ENCODE measurements around the gene HDAC9. TPM values are rescaled to one million over a fixed set of nuclear protein-coding genes. Genes with fewer than 3 reads are reported as not detected.

The HDAC9 gene
- total RNA-seq, 1 donor = 55.0 TPM

- H3K4me3 ChIP-seq (ENCODE audit: low read depth, low read length) = no peak overlapping the region
- DNase-seq (ENCODE audit: low read depth) = peak; percentile 100
- no peak for TF ChIP-seq CTCF (IDR thresholded peaks at IDR 0.05; ENCODE audit: insufficient read depth, low read length)
Observed at GRCh38 chr7:18866359-18867036, 370.9 kb downstream of the HDAC9 start.

DNA sequence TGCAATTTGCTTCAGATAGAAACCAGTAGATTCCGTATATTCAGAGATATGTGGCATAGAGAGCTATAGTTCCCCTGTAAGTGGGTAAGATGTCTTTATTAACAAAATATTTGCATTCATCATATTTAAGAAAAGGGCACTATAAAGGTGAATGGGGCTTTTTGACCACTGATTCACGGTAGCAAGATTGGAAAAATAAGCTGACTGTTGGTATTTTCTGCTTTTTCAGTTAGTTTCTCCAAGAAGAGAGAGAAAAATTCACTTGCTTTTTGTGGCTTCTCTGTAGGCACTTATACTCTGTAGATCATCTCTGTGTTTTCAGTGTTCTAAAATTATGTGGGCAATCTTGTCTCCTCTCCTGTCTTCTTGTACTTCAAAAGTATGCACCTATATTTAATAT lies 376.8 kb downstream of the HDAC9 start:
- no peak for DNase-seq (ENCODE audit: low read depth)
- no peak overlapping the region for H3K4me3 ChIP-seq (ENCODE audit: low read depth, low read length)
- no peak for TF ChIP-seq CTCF (IDR thresholded peaks at IDR 0.05; ENCODE audit: insufficient read depth, low read length)

- DNase-seq (ENCODE audit: low read depth) = peak; percentile 39
- TF ChIP-seq CTCF (IDR thresholded peaks at IDR 0.05; ENCODE audit: insufficient read depth, low read length) = peak; percentile 52
- H3K4me3 ChIP-seq (ENCODE audit: low read depth, low read length) = no peak overlapping the region
Observed at GRCh38 chr7:18873734-18874336, 378.3 kb downstream of the HDAC9 start.

- TF ChIP-seq CTCF (IDR thresholded peaks at IDR 0.05; ENCODE audit: insufficient read depth, low read length) = no peak
- peak; percentile 64 for DNase-seq (ENCODE audit: low read depth)
- H3K4me3 ChIP-seq (ENCODE audit: low read depth, low read length) = no peak overlapping the region
Observed at GRCh38 chr7:18874880-18875279, 379.3 kb downstream of the HDAC9 start.

- no peak for DNase-seq (ENCODE audit: low read depth)
- no peak for TF ChIP-seq CTCF (IDR thresholded peaks at IDR 0.05; ENCODE audit: insufficient read depth, low read length)
- no peak overlapping the region for H3K4me3 ChIP-seq (ENCODE audit: low read depth, low read length)
Observed at GRCh38 chr7:18877874-18878273, 382.3 kb downstream of the HDAC9 start.

GRCh38 chr7:18886832-18887231 lies 391.3 kb downstream of the HDAC9 start:
- no peak overlapping the region for H3K4me3 ChIP-seq (ENCODE audit: low read depth, low read length)
- TF ChIP-seq CTCF (IDR thresholded peaks at IDR 0.05; ENCODE audit: insufficient read depth, low read length) = no peak
- no peak for DNase-seq (ENCODE audit: low read depth)

Measured in fibroblast of the aortic adventitia (primary cell).